HepG2 (cell line): Measurements from ENCODE around the gene LUZP2. TPM values are rescaled to one million over a fixed set of nuclear protein-coding genes. Genes with fewer than 3 reads are reported as not detected.

ENCODE experiments used
- ATAC-seq: fragments of 200-7000 bp; cut with Tn5 transposase; 3 replicates; pipeline ENCODE4 v1.9.1; 2020; ENCODE audit warnings: mild to moderate bottlenecking, moderate library complexity
- BruUV-seq: library from RNA; stranded (reverse); fragments of 400-500 nt; replicated peaks from 2 replicates; lab custom pipeline; 2021; lab: Mats Ljungman, UMichigan
- CTCF ChIA-PET: fragments of 300-600 bp; formaldehyde crosslinking; extraction: SDS; loops from one replicate; lab custom pipeline; 2021; ENCODE audit warnings: low total read pairs, inconsistent platforms, low intra/inter-chr PET ratio; lab: Yijun Ruan, JAX
- POLR2A ChIA-PET: fragments of 350-600 bp; sonication (Branson Sonifier 250); formaldehyde crosslinking; loops from one replicate; lab custom pipeline; 2020; ENCODE audit warnings: antibody characterized with exemption, inconsistent platforms; lab: Yijun Ruan, JAX
- DNase-seq: peaks from one replicate; pipeline ENCODE4 v3.0.0-alpha.2; 2015; ENCODE audit warnings: low spot score
- FAIRE-seq: peaks from 3 replicates; lab custom pipeline; 2011; peaks lifted over from hg19 to GRCh38; lab: Jason Lieb, UNC
- H2AFZ ChIP-seq: one replicate; pipeline ENCODE4 v1.6.1; 2011; ENCODE audit warnings: low read length, inconsistent platforms
- H3K27ac ChIP-seq: fragments of 300-600 bp; 3 replicates; pipeline ENCODE4 v1.8.0; 2011; ENCODE audit warnings: mixed run types, mild to moderate bottlenecking, mixed read lengths, low read length, inconsistent platforms; ENCODE audit not compliant: insufficient read depth; ENCODE audit errors: extremely low read length
- H3K27me3 ChIP-seq, 2 experiments: fragments of 200-600 bp in 1 of 2; 2 replicates in 1 of 2; 3 replicates in 1 of 2; pipeline versions ENCODE4 v1.6.0 to v1.8.0; 2011; ENCODE audit warnings: low read length in 2 of 2, mild to moderate bottlenecking in 2 of 2, moderate library complexity in 2 of 2, inconsistent platforms in 1 of 2; ENCODE audit not compliant: insufficient read depth in 2 of 2, control insufficient read depth in 1 of 2
- H3K36me3 ChIP-seq, 2 experiments: fragments of 200-600 bp in 1 of 2; replicated peaks in 1 of 2; 2 replicates in 1 of 2; 3 replicates in 1 of 2; pipeline versions ENCODE4 v1.5.1 to v1.8.0; 2011; ENCODE audit warnings: low read length in 2 of 2, inconsistent platforms in 1 of 2; ENCODE audit not compliant: insufficient read depth in 2 of 2, control insufficient read depth in 1 of 2
- H3K4me1 ChIP-seq: 2 replicates; pipeline ENCODE4 v1.5.1; 2012; ENCODE audit warnings: low read length, inconsistent platforms; ENCODE audit not compliant: insufficient read depth
- H3K4me2 ChIP-seq: 2 replicates; pipeline ENCODE4 v1.6.0; 2011; ENCODE audit warnings: low read depth, low read length, inconsistent platforms
- H3K4me3 ChIP-seq, 3 experiments: fragments of 200-600 bp in 1 of 3; sonication (generic), shearing (Covaris generic) in 1 of 3; replicated peaks in 1 of 3; 2 replicates each; pipeline ENCODE4 v1.5.1; 2011 to 2016; ENCODE audit warnings: low read length in 3 of 3, inconsistent platforms in 2 of 3, low read depth in 2 of 3, mild to moderate bottlenecking in 2 of 3, control low read depth in 1 of 3, mixed read lengths in 1 of 3; ENCODE audit not compliant: insufficient read depth in 1 of 3
- H3K79me2 ChIP-seq: one replicate; pipeline ENCODE4 v1.6.1; 2011; ENCODE audit warnings: low read length, inconsistent platforms; ENCODE audit not compliant: insufficient read depth
- H3K9ac ChIP-seq: 2 replicates; pipeline ENCODE4 v1.6.0; 2011; ENCODE audit warnings: mild to moderate bottlenecking, low read depth, low read length, inconsistent platforms; ENCODE audit not compliant: insufficient read depth
- H3K9me3 ChIP-seq: 2 replicates; pipeline ENCODE4 v1.5.1; 2012; ENCODE audit warnings: mild to moderate bottlenecking, low read length
- H4K20me1 ChIP-seq: 2 replicates; pipeline ENCODE4 v1.6.0; 2011; ENCODE audit warnings: inconsistent platforms, mild to moderate bottlenecking, low read length, moderate library complexity; ENCODE audit not compliant: insufficient read depth
- CSRNP1 ChIP-seq: sonication (generic); formaldehyde crosslinking; IDR thresholded peaks from 2 replicates; pipeline ENCODE4 v1.8.1; 2023; ENCODE audit warnings: mild to moderate bottlenecking, missing genetic modification reagents
- DDIT3 ChIP-seq: sonication (generic); formaldehyde crosslinking; IDR thresholded peaks from 2 replicates; pipeline ENCODE4 v1.4.0; 2020; ENCODE audit warnings: mild to moderate bottlenecking, missing genetic modification reagents
- HDAC2 ChIP-seq: sonication (generic); formaldehyde crosslinking; IDR thresholded peaks from 2 replicates; pipeline ENCODE4 v1.4.0; 2020; ENCODE audit warnings: missing genetic modification reagents
- HES4 ChIP-seq: sonication (generic); formaldehyde crosslinking; IDR thresholded peaks from 2 replicates; pipeline ENCODE4 v1.9.0; 2021; ENCODE audit warnings: mild to moderate bottlenecking, missing genetic modification reagents, borderline replicate concordance
- IRF1 ChIP-seq: sonication (generic); formaldehyde crosslinking; IDR thresholded peaks from 2 replicates; pipeline ENCODE4 v1.4.0; 2020; ENCODE audit warnings: low read depth, mild to moderate bottlenecking, missing genetic modification reagents
- MAFG ChIP-seq: sonication (generic); formaldehyde crosslinking; IDR thresholded peaks from 2 replicates; pipeline ENCODE4 v1.5.1; 2020; ENCODE audit warnings: mild to moderate bottlenecking, missing genetic modification reagents
- MAFK ChIP-seq, 2 experiments: IDR thresholded peaks in 1 of 2; conservative IDR thresholded peaks in 1 of 2; 2 replicates each; pipeline ENCODE4 v1.6.1; 2011; ENCODE audit warnings: improper control_type of control experiment in 2 of 2, low read length in 2 of 2
- NCOA2 ChIP-seq: sonication (generic); formaldehyde crosslinking; IDR thresholded peaks from 2 replicates; pipeline ENCODE4 v1.8.0; 2022; ENCODE audit warnings: inconsistent platforms
- ONECUT2 ChIP-seq: sonication (generic); formaldehyde crosslinking; IDR thresholded peaks from 2 replicates; pipeline ENCODE4 v1.4.0; 2020; ENCODE audit warnings: missing genetic modification reagents
- RBM22 ChIP-seq: fragments of 200-400 bp; formaldehyde crosslinking; optimal IDR thresholded peaks from 2 replicates; pipeline ENCODE3; 2017; ENCODE audit warnings: mild to moderate bottlenecking, low read length, moderate library complexity
- RFX1 ChIP-seq: fragments of 450-650 bp; IDR thresholded peaks from 2 replicates; pipeline ENCODE4 v1.6.1; 2017
- RFX5 ChIP-seq: IDR thresholded peaks from 2 replicates; pipeline ENCODE4 v1.6.1; 2011; ENCODE audit warnings: low read depth, low read length, improper control_type of control experiment
- RNF219 ChIP-seq: sonication (generic); formaldehyde crosslinking; IDR thresholded peaks from 2 replicates; pipeline ENCODE4 v1.5.0; 2020; ENCODE audit warnings: mild to moderate bottlenecking, missing genetic modification reagents
- SMYD3 ChIP-seq: sonication (generic); formaldehyde crosslinking; IDR thresholded peaks from 2 replicates; pipeline ENCODE4 v1.8.1; 2023; ENCODE audit warnings: mild to moderate bottlenecking, missing genetic modification reagents
- XRCC5 ChIP-seq: fragments of 200-400 bp; formaldehyde crosslinking; optimal IDR thresholded peaks from 2 replicates; pipeline ENCODE3; 2017; ENCODE audit warnings: mild to moderate bottlenecking, low read length
- ZBTB33 ChIP-seq: sonication (generic); formaldehyde crosslinking; IDR thresholded peaks from 2 replicates; pipeline ENCODE4 v1.4.0; 2020; ENCODE audit warnings: missing genetic modification reagents
- ZNF10 ChIP-seq: sonication (generic); formaldehyde crosslinking; IDR thresholded peaks from 2 replicates; pipeline ENCODE4 v1.4.0; 2020; ENCODE audit warnings: mild to moderate bottlenecking, low read depth, missing genetic modification reagents, borderline replicate concordance
- ZNF543 ChIP-seq: sonication (generic); formaldehyde crosslinking; IDR thresholded peaks from 2 replicates; pipeline ENCODE4 v1.4.0; 2020; ENCODE audit warnings: mild to moderate bottlenecking, missing genetic modification reagents
- WGBS: methylation state at CpG from one replicate; pipeline ENCODE4 v1.1.6; 2017; ENCODE audit warnings: low lambda C conversion rate; 5-methylcytosine and 5-hydroxymethylcytosine counted together
- in situ Hi-C: cut with HindIII; loops from 2 replicates; pipeline ENCODE4 v1.10.0; 2017; ENCODE audit warnings: low pct_unique_long_range_greater_than_20kb; ENCODE audit not compliant: extremely low pct_ligation_motif_present
- intact Hi-C: fragments of 100-400 bp; cut with micrococcal nuclease; formaldehyde crosslinking; loops from one replicate; pipeline ENCODE4 v1.10.0; 2022; ENCODE audit not compliant: unreplicated experiment
- polyA plus RNA-seq, 8 experiments: library from polyadenylated mRNA; depleted of rRNA in 3 of 8; stranded (reverse) in 7 of 8; unstranded in 1 of 8; fragments of >200 nt; fragmentation: Illumina TruSeq in 4 of 8; extraction: Trizol in 4 of 8; gene quantifications; 2 replicates each; pipeline versions ENCODE4 v1.2.1 to v1.2.3, GENCODE V29; 2011 to 2016; ENCODE audit warnings: low read depth in 4 of 8, missing spikeins in 1 of 8, mixed read lengths in 1 of 8; ENCODE audit not compliant: insufficient read depth in 1 of 8
- total RNA-seq, 5 experiments: library from RNA; depleted of rRNA; stranded (reverse); fragments of >200 nt; fragmentation: Illumina TruSeq; extraction: Trizol; gene quantifications; 2 replicates each; pipeline ENCODE4 v1.2.3, GENCODE V29; 2016; ENCODE audit warnings: low read depth in 1 of 5

LUZP2 gene
- total and polyA plus RNA-seq, 2 of the 13 experiments (the other 11 are each of a cell fraction or from before 2014, with no cell fraction given), result not detected

GRCh38 chr11:24896118-24896835, 399.4 kb downstream of the LUZP2 start:
- Histone ChIP-seq H3K4me3 (no peak overlapping the region), H3K4me2 (no peak overlapping the region), H3K27me3 (no peaks in the 10 kb centered on the region), H3K9ac (no peak overlapping the region), H3K79me2 (no peaks in the 10 kb centered on the region), H3K9me3 (no peaks in the 10 kb centered on the region)
- ATAC-seq, result no peak
- TF ChIP-seq MAFK (conservative IDR thresholded peaks at IDR 0.05 in 1 of 2, IDR thresholded peaks at IDR 0.05 in 1 of 2; ENCODE audit: low read length in 2 of 2) (no peak), HES4 (CRISPR knock-in tag) (no peak), ONECUT2 (CRISPR knock-in tag) (no peak), SMYD3 (CRISPR knock-in tag) (no peak), RNF219 (CRISPR knock-in tag) (no peak), HDAC2 (CRISPR knock-in tag) (no peak), ZNF10 (no peak), MAFG (no peak), RFX1 (no peak), RBM22 (no peak), NCOA2 (CRISPR knock-in tag) (no peak), IRF1 (CRISPR knock-in tag) (no peak), ZBTB33 (CRISPR knock-in tag) (no peak), DDIT3 (CRISPR knock-in tag) (no peak), RFX5 (no peak), XRCC5 (no peak), ZNF543 (no peak), CSRNP1 (no peak)
- TF ChIP-seq, all 625 proteins: peak for 0
- POLR2A ChIA-PET, result no interaction called here
- Histone ChIP-seq H3K36me3 (no peaks in the 10 kb centered on the region), H4K20me1 (no peaks in the 10 kb centered on the region), H3K27ac (no peak overlapping the region), H2AFZ (no peak overlapping the region), H3K4me1 (no peaks in the 10 kb centered on the region)
- no TSS peak for BruUV-seq
- FAIRE-seq (no peak), DNase-seq (no peak)
- intact Hi-C loops (no loop called here), in situ Hi-C loops (no loop called here)
- WGBS, result 40% methylated on average over 11 of the region's 32 CpGs
- CTCF ChIA-PET, result no interaction called here
